HG03558 (cell line): ENCODE measurements around the gene RWDD4.
"Not testable (repeated sequence)": the region's sequence is repeated elsewhere in the genome, so short reads cannot be mapped to it uniquely, and the experiment has no call there.

Experiments
- ATAC-seq: cut with Tn5 transposase; IDR thresholded peaks from one replicate; pipeline ENCODE4 v1.9.1; 2021; ENCODE audit warnings: moderate number of reproducible peaks; ENCODE audit not compliant: unreplicated experiment; ENCODE audit errors: extremely low read depth

The RWDD4 gene

DNA sequence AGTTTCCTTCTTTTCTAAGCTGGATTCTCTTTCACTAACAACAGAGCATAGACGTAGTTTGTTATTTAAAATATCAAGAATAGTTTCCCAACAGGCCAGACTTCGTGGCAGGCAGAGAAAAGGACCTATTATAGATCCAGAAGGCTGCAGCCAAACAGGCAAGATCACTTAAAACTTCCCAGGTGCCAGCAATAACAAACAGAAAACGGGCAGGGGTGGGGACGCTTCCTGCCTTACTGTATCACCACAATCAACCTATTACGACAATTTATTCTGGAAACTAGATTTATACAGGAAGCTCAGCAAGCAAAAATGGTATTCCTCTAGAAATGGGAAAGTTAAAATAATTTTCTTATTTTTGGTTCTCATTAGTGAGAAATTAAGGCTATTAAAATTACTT lies 22.1 kb downstream of the RWDD4 start:
- ATAC-seq: no peak

DNA sequence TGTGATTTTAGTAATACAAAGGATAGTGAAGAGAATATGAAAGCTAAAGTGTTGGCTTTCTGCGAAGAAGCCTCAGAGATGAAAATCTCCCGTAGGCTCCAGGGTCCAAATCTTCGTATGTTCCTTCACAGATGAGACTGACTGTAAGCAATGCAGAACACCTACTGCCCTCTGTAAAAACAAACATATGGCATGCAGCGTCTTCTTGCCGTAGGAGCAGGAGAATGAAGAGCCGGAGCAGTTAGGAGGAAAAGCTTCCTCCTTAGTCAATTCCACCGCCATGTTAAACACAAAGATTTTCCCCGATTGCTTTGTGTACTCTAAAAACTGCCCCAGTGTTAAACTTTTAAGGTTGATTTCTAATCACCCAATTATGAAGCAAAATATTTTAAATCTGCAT lies 22.5 kb downstream of the RWDD4 start:
- ATAC-seq: no peak

DNA sequence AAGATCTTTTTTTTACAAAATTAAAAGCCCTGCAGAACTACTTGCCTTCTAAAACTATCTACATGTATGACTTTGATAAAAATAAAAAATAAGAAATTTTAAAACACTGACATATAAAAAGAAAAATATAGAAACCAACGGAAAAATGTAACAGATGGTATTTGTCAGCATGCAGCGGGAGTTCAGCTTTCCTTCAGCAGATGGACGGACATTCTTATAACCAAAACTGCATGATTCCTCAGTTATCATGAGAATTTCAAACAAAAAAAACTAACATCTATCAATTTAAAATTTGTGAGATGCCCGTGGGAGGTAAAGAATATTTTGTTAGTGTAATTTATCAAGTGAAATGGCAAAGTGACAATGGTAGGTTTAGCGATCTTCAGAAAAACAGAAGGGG lies 23.2 kb downstream of the RWDD4 start:
- ATAC-seq: no peak

DNA sequence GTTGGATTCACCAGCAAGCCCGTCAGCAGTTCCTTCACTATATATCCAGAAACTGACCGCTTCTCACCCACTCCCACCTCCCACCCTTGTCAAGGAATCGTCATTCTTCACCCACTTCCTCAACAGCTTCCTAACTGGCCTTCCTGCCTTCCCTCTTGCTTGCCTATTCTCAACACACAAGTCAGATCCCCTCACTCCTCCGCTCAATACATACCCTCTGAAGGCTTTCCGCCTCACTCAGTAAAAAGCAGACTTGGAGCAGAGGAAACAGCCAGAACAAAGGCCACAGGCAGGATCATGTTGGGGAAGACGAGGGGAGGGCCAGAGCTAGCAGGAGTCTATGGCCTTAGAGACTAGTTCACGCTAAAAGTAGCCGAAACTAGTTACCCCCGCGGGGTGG lies 23.7 kb downstream of the RWDD4 start:
- ATAC-seq: no peak

DNA sequence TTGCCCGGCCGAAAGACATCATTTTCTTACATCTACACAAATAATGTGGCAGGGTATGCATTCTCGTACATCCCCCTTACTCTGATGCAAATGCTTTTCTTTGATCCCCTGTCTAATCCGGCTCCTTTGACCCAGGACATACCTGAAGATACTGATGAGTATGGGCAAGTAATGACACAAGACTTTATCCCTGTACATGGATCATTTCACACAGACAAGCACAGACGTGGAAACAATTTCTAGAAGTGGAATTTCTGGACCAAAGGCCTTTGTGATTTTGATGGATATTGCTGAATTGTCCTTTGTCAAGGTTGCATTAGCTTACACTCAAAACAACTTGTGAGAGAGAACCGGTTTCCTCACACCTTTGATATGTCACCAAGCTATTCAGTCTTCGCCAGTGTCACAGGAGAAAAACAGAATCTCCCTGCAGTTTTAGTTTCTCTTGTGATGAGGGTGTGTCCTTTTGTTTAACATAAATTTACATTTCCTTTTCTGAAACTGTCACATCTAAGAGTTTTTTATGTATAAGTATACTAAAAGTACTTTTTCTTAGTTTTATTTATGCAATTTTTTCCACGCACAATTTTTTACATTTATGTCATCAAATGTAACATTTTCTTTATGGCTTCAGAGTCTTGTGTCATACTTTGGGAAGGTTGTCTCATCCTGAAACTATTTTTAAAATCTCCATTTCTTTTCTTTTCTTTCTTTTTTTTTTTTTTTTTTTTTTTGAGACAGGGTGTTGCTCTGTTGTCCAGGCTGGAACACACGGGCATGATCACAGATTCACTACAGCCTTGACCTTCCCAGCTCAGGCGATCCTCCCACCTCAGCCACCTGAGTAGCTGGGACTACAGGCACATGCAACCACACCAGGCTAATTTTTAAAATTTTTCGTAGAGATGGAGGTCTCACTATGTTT lies 25.2 kb downstream of the RWDD4 start:
- no peak for ATAC-seq

DNA sequence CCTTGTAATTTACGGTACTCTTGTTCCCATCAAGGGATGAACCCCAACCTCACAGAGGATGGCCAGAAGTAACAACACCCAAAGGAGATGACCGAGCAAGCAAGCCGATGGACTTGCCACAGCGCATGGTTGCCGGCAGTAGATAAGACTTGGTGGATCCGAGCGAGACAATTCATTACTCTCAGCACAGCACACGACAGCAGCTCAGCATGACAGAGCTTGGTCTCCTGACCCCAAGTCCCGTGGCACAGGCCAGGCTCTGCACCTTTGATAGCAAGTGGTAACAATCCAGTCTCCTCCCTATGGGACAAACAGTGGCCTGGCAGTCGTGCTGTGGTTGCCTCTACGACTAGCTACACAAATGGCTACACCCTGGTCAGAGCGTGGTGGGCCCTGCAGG lies 26.3 kb downstream of the RWDD4 start:
- no peak for ATAC-seq

DNA sequence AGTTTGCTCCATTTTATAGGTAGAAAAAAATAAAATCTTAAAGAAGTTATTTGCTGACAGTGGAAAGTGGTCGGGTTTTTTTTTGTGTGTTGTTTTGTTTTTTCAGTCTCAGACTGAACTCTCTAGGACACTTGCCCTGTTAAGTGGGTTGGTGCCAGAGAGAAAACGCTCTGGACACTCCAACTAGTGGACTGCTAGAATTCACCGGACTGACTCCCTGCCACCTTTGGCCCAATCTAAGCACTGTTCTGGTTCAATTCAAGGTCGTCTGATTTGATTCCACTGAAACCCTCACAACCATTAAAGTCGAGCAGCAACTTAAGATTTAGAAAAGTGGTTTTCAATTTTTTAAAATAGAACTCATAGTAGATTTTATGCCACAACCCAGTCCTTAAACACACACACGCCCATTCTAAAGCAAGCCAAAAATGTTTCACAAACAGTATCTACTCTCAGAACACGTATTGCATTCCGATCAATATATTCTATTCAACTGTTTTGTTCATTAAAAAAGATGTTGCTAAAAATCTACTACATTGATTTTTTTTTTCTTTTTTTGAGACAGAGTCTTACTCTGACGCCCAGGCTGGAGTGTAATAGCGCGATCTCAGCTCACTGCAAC lies 27.3 kb downstream of the RWDD4 start:
- ATAC-seq: no peak

DNA sequence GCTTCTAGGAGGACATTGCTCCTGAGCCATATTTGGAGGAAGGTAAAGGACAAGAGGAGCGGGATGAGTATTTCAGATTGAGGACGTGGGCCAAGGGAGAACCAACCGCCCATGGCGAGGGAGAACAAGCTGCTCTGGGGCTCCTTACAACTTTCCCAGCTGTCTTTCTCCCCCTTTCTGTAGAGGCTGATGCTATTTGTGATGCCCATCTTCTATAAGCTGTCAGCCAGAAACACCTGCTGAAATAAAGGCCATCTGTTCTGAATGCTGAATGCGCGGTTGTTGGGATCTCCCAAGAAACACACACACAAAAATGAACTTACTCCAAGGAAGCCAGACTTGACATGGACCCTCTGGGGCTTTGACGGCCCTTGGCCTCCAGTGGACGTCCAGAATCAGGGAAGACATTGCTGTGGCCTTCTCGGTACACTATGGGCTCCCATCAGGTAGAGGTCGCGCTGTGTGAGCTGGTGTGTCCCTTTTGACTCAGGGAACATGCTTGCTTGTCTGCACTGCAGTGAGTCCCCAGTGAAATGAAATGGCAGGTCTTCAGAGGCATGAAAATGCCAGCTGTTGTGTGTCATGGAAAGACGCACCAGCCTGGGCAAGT lies 30.9 kb downstream of the RWDD4 start:
- ATAC-seq: no peak

DNA sequence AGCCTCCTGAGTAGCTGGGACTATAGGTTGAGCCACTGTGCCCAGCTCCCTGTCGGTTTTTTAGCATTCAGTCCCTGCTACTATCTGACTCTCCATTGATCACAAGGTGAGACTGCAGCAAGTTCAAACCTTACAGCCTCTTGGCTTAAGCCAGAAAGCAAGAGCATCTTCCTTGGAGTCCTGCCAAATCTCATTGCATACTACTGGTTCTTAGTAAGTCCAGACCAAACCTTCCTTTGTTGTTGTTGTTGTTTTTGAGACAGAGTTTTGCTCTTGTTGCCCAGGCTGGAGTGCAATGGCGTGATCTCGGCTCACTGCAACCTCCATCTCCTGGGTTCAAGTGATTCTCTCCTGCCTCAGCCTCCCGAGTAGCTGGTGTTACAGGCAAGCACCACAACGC lies 31.7 kb downstream of the RWDD4 start:
- ATAC-seq: not testable (repeated sequence)

DNA sequence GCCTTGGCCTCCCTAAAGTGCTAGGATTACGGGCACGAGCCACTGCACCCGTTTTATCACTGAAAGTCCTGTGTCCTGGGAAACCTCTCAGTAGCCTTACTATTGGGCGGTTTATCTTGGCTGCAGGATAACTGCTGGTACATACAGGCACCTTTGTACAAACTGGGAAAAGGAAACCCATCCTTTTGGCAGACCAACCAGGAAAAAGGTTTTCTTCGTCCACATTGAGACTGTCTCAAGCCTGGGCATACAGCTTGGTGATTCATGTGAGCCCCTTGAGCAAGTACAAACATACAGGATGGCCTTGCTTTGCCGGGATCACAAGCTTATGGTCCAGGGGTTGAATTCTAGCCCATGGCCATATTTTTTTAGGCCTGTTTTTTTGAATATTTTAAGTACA lies 32.8 kb downstream of the RWDD4 start:
- no peak for ATAC-seq

DNA sequence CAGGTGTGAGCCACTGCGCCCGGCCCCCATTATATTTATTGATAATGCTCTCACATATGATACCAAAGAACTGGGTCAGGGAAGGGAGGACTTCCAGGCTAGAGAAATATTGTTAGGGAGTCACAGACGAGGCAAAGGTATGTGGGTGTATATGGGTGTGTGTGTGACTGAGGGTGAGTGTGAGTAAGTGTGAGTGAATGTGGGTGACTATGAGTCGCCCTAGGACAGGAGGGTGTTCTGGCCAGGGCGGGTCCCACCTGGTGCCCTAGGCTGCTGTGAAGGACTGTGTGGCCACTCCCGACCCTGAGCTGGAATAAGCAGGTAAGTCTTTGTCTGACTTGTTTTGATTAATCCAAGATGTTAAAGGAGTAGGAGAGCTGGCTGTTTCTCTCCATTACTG lies 34.4 kb downstream of the RWDD4 start:
- no peak for ATAC-seq

DNA sequence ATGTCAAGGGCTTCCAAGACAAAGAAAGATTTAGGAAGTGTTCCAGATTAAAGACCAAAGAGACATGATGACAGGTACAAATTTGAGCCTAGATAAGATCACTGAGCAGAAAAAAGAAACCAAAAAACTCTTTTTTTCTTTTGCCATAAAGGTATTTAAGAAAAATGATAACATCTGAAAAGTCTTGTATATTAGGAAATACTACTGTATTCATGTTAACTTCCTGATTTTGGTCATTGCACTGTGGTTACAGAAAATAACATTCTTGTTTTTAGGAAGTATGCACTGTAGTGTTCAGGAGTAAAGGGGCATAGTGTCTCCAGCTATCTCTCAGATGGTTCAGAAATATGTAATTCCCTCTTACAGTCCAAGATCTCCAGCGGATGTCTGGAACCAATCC lies 37.1 kb downstream of the RWDD4 start:
- ATAC-seq: no peak

DNA sequence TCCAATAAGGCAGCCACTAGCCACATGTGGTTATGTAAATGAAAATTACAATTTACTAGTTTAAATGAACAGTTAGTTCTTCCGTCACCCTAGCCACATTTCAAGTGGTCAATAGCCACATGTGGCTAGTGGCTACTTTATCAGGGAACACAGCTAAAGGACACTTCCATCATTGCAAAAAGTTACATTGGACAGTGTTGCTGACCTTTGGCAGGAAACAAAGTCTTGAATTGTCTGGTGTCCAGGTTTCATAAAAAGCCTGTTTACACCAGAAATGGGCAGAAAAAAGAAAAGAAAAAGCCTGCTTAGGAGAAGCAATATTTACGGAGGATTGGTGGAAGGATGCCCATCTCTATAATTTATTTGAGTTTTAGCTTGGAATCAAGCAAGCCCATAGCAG lies 38.6 kb downstream of the RWDD4 start:
- no peak for ATAC-seq

DNA sequence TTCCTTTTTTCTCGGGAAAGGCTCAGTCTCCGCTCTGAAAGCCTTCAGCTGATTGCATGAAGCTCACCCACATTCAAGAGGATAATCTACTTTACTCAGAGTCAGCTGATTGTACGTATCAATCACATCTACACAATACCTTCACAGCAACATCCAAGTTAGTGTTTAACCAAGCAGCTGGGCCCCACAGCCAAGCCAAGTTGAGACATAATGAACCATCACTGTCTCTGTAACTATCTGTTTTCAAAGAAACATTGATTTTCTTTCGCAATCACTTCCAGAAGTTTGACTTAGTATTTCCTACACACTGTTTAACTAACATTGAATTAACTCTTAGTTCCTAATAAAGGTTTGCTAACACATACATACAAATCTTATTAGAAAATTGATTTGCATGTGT lies 40.3 kb downstream of the RWDD4 start:
- no peak for ATAC-seq

DNA sequence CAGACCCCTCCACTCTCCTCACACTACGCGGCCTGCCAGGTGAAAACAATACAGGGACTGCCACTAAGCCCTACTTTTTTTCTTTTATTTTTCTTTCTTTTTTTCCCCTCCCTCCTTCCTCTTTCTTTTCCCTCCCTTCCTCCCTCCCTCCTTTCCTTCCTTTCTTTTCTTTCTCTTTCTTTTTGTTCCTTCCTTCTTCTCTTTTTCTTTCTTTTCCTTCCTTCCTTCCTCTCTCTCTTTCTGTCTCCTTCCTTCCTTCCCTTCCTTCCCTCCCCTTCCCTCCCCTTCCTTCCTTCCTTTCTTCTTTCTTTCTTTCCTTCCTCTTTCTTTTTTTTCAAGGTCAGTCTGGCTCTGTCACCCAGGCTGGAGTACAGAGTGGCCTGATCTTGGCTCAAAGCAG lies 41.9 kb downstream of the RWDD4 start:
- ATAC-seq: no peak

DNA sequence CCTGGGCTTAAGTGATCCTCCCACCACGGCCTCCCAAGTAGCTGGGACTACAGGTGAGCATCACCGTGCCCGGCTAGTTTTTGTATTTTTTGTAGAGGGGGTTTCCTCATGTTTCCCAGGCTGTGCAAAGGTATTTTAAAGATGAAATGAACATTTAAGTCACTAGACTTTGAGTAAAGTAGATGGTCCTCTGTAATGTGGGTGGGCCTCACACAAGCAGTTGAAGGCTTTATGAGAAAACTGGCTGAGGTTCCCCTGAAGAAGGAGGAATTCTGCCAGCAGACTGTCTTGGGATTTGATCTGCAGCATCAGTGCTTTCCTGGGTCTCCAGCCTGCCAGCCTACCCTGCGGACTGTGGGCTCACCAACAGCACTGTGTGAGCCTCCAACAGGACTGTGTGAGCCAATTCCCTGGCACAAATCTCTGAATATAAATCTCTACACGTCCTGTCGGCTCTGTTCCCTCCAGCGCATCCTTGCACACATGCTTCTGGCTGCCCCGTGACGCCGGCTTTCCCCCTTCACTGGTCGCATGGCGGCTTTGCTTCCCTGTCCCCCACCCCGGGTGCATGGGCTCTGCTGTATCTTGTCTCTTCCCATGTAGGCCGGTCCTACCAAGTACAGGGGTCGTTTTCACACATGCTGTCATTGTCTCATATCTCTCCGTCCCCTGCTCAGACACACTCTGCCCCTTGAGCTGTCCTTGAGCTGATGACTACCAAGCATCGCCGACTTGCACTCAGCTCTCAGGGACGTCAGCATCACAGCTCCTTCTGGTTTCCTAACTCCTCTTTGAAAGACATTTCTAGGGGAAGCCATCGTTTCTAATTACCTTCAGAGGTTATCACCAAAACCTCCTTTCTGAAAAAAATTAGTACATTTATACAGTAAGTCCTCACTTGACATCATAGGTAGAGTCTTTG lies 46.4 kb downstream of the RWDD4 start:
- no peak for ATAC-seq

DNA sequence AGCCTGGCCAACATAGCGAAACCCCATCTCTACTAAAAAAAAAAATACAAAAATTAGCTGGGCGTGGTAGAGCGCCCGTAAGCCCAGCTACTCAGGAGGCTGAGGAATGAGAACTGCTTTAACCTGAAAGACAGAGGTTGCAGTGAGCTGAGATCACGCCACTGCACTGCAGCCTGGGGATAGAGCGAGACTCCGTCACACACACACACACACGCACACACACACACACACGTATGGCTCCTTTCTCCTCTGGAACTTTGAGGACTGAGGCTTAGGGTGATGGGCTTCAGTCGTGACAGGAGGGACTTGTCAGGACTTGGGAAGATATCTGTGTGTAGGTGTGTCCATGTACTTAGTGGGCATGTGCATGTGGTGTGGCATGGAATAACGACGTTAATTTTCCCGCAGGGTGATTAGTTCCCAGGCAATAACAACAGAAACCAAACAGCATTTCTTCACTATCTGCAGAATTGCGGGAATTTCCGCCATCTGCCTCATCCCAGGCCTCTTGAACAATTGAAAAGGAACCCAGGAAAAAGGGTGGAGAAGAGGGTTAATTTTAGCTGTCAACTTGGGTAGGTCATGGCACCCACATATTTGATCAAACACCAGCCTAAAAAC lies 47.7 kb downstream of the RWDD4 start:
- no peak for ATAC-seq

DNA sequence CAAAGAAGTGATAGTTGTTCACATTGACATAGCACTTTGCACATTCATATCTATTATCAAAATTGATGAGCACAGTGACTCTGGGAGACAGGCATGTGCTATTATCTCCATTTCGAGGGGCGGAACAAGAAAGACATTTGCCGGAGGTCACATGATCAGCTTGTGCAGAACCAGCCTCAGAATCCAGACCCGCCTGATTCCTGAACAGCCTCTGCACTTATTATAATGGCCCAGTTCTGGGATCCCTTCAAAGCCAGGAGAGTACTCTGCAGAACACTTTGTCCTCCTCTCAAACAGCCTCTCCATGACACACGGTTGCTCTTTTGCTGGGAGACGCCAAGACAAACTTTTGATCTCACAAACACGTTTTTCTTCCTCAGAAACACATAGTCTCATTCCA lies 48.4 kb downstream of the RWDD4 start:
- no peak for ATAC-seq

DNA sequence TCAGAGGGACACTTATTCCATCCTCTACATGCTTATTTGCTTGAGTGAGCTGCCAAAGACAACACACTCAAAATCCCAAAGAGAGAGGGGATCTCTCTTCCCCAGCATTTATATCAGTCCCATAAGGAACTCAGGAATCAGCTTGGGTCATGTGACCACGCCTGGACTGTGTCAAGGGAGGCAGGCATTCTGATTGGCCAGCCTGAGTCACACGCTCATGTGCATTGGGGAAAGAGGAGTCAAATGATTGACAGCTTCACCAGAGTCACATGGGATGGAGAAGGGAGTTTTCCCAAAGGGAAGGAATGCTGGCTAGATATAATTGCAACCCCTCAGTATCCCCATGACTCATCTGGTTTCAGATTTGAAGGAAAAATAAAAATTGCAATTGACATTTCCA lies 49.0 kb downstream of the RWDD4 start:
- no peak for ATAC-seq

DNA sequence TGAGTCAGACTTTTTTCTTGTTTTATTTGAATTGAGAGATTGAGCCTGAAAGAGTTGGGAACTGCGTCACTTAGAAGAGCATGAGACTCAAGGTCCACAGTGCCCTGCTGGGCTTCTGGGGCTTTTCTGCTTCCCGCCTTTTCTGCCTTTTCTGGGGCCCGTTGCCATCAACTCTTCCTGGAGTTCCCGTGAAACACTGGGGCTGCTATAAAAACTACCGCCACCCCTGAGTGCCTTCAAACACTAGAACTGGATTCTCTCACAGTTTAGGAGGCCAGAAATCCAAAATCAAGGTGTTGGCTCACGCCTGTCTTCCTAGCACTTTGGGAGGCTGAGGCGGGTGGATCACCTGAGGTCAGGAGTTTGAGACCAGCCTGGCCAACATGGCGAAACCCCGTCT lies 49.8 kb downstream of the RWDD4 start:
- no peak for ATAC-seq
